ENCODE data around the gene SERGEF. TPM values are rescaled to one million over a fixed set of nuclear protein-coding genes. Genes with fewer than 3 reads are reported as not detected.
A peak's percentile ranks its signal among the peaks of the same experiment; 100 is the strongest.

The SERGEF gene
- total RNA-seq, 1 experiment from 2014 or later = 26.1 TPM

DNA sequence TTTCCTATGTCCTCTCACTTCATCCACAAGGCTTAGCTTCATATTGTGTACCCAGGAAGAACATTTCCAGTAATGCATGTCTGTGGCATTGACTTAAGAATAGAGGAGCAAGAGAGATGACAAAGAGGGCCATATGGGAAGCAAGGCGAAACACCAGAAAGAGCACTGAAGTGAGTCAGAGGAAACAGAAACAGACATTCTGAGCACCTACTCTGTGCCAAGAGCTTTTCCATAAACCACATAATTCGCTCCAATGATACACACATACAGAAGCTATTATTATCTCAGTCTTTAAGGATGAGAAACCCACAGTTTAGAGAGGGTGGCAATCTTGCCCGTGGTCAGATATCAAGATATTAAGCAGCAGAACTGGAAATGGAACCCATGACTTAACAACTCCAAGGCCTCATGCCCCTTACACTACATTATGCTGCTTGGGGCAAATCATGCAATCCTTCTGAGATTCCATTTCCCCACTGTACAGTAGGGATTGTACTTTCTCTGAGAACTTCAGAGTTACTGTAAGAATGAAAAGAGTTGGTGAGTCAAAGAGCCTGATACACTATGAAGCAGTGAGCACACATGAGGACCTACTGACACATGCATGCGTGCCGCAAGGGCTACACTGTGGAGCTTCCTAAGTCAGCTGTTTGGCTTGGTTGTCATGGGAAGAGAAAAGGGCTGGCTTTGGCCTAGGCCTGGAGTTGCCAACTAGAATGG, 151.7 kb downstream of the SERGEF start:
- no peak for DNase-seq (ENCODE audit: low spot score)

GRCh38 chr11:17859552-17859951, 153.3 kb downstream of the SERGEF start:
- DNase-seq (ENCODE audit: low spot score) = no peak

DNA sequence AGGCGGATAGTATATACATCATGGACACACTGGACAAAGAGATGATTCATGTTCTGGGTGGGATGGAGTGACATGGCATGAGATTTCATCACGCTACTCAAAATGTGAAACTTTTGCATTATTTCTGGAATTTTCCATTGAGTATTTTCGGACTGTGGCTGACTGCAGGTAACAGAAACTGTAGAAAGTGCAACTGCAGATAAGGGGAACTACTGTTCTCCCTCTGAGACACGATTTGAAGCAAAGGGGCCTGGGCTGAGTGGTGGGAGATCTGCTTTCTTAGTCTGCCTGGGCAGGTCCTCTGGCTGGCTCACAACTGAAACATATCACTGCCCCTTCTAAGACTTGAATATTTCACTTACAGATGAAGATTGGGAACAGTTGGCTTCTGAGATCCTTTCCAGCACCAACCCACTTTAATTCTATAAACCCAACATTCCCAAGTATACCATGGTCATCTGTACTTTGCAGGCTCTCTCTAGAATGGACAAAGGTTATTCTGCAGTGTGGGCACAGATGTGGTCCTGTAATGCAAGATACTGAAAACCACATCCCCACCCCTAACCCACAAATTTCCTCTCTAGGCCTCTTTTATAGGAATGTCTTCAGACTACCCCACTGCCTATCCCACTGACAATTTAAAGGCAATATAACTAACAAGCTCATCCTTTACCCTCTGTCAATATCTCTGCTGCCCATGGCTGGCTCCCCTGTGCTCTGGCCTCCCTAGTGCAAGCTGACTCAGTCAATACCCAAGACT, 157.1 kb downstream of the SERGEF start:
- no peak for DNase-seq (ENCODE audit: low spot score)

- DNase-seq (ENCODE audit: low spot score) = no peak
Measured at GRCh38 chr11:17853280-17853679, 159.6 kb downstream of the SERGEF start.

DNA sequence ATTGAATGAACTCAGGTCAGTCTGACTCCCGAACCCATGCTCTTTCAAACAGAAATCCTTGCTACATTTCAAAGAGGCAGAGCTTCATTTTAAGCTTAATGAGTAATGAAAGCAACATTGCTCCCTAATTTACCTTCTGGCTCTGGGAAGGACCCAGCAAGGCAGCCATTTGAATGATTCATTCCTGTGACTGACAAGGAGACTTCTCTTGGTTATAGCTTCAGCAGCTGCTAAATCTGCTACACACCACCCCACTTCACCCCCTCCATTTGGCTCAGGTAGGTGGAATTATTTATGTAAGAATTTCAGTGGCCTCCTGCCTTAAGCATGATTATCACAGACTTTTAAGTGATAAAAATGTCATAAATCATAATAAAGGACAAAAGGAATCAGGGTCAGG, 160.6 kb downstream of the SERGEF start:
- DNase-seq (ENCODE audit: low spot score) = no peak

DNA sequence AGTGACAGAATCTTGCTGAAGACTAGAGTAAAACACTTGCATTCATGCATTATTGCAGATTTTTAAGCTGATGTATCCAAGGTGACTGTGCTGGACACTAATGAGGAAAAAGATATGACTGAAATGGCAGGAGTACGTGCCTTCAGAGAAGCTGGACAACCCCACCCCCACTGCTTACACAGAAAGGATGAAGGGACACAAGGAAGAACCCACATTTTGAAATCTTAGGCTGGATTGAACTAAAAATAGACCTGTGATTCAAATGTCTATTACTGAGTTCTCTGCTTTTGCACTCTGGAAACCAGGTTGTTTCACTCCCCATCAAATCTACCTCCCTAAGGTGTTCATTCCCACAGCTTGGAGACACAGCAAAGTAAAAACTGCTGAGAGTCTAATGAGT, 161.2 kb downstream of the SERGEF start:
- DNase-seq (ENCODE audit: low spot score) = no peak

DNA sequence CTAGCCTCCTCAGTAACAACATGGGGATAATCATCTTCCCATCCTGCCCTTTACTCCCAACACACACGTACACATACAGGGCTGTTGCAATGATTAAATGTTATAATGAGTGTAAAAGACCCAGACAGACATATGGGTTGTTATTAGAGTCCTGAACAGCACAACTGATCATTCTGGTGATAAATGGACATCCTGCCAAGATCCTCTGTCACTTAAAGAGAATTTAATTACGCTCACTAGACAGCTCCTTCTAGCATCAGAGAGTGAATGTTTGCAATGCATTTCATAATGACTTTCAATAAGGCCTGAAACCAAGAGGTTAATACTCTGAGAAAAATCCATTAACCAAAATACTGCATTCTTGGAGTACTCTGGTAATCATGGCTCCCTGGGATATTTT, 162.5 kb downstream of the SERGEF start:
- DNase-seq (ENCODE audit: low spot score) = no peak

DNA sequence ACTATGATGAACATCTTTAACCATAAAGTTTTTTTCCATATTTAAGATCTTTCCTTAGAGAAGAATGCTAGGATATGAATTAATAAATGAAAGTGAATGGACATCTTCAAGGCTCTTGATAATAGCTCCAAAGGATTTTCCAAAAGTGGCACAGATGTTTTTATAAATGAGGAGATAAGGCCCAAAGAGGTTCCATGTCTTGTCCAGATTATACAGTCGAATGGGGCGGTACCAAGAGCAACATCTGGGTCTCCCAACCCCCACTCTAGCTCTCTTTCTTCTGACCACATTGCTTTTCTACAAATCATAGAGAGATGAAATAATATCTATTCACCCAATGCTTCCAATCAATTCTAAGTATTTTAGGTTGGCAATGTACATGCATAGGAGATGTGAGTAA, 164.1 kb downstream of the SERGEF start:
- DNase-seq (ENCODE audit: low spot score) = no peak

DNA sequence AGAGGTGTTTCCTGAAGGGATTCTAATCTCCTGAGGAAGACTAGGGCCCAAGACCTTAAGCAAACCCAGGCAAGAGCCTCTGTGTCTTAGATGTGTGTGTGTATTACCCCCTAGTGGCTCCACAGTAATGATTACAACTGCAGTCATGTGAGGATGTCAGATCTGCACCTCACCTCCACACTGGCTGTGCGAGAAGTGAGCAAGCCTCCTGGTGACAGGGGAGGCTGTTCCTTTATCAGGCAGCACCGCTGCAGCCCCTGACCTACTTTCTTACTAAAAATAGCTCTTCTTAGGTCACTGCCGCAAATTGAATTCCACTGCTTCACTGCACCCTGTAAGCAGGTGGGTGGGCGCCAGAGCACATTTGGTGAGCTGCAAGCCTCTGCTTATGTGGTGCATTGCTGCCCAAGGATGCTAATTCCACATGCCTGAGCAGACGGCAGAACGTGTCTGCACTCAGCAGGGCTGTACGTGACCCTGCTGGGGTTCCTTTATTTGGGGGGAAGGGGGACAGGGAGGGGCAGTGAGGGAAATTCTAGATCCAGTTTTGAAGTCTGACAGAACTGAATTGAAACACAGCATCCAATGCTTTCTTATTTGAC, 165.9 kb downstream of the SERGEF start:
- DNase-seq (ENCODE audit: low spot score) = peak; percentile 11

DNA sequence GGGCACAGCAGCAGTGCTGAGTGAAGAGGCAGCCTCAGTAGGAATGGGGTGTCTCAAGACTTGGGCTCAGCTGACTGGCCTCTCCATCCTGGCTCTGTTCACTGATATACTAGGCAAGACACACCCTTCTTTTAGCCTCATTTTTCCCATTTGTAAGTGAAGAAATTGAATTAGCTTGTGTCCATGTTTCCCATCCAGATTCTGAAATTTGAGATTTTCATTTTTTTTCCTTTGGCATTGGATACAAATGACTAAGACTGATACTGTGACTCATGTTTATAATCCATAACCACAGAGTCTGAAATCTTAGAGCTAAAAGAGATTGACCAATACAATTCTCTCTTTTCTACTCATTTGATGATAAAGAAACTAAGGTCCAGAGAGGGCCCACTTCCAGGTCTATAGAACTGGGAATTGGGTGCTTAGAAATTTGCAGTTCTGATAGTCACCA, 167.4 kb downstream of the SERGEF start:
- peak; percentile 24 for DNase-seq (ENCODE audit: low spot score)

DNA sequence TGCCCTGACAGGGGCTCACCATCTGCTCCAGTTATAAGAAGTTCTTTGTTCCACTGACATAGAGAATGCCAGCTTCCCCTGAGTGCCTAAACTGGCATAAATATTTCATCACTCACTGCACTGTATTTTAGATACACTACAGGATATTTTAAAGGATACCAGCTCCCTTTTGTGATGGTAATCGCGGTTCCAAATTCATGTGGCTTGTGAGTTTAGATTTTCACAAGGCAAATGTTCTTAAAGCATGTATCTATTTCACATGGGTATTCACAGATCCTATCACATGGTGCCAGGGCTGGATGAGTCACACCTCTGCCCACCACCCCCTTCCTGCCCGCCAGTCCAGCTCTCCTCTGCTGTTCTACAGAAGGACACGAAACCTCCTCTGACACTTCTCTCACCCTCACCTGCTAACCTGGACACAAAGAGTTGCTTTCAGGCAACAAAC, 172.7 kb downstream of the SERGEF start:
- peak; percentile 50 for DNase-seq (ENCODE audit: low spot score)

GRCh38 chr11:17839450-17839849, 173.4 kb downstream of the SERGEF start:
- no peak for DNase-seq (ENCODE audit: low spot score)

- DNase-seq (ENCODE audit: low spot score) = no peak
Measured at GRCh38 chr11:17838102-17838501, 174.7 kb downstream of the SERGEF start.

DNA sequence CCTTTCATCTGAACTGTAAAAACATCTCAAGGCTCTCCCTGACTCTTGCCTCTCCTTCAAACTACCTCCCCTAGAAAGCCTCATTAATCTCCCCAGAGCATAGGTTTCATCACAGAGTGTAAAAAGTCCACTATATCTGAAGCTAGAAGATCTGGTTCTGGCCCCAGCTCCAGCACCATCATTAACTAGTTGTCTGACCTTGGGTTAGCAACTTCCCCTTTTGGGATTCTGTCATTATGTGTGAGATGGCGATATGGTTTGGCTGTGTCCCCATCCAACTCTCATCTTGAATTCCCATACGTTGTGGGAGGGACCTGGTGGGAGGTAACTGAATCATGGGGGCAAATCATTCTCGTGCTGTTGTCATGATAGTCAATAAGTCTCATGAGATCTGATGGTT, 181.0 kb downstream of the SERGEF start:
- no peak for DNase-seq (ENCODE audit: low spot score)

- DNase-seq (ENCODE audit: low spot score) = no peak
Measured at GRCh38 chr11:17831228-17831627, 181.6 kb downstream of the SERGEF start.

DNA sequence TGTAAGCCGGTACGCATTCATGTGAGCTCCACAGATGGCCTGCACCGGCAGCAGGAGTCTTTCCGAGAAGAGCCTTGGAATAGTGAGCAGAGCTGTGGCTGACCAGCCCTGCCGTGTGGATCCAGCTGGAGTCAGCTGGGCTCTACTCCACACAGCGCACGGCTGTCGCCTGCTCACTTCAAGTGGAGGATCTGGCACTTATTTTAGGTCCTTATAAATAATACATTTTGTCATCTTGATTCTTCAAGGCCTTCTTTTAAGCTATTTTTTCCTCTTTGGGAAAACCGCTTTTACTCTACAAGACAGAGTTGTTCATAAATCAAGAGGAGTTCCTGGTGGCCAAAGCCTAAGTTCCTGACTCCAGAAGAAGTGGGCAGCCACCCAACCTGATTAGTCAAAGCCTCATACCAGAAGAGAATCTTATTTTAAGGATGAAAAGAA, 184.5 kb downstream of the SERGEF start:
- no peak for DNase-seq (ENCODE audit: low spot score)

DNA sequence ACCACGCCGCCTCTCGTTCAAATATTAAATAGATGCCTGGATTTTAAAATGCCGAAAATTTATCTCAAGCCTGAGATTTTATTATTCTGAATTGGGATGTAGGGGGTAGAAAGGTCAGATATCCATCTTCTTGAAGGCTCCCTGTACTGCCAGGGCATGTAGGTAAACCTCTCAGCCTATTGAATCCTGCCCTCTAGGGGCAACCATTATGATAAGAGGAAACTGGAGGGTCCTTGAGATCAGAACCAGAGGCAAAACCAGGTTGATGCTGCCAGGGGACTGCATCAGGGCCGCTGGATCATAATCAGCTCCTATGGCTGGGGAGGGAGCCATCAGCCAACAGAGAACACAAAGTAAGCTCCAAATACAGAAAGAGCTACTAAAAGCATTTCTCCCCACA, 185.8 kb downstream of the SERGEF start:
- DNase-seq (ENCODE audit: low spot score) = no peak

- no peak for DNase-seq (ENCODE audit: low spot score)
Measured at GRCh38 chr11:17822401-17822781, 190.5 kb downstream of the SERGEF start.

DNA sequence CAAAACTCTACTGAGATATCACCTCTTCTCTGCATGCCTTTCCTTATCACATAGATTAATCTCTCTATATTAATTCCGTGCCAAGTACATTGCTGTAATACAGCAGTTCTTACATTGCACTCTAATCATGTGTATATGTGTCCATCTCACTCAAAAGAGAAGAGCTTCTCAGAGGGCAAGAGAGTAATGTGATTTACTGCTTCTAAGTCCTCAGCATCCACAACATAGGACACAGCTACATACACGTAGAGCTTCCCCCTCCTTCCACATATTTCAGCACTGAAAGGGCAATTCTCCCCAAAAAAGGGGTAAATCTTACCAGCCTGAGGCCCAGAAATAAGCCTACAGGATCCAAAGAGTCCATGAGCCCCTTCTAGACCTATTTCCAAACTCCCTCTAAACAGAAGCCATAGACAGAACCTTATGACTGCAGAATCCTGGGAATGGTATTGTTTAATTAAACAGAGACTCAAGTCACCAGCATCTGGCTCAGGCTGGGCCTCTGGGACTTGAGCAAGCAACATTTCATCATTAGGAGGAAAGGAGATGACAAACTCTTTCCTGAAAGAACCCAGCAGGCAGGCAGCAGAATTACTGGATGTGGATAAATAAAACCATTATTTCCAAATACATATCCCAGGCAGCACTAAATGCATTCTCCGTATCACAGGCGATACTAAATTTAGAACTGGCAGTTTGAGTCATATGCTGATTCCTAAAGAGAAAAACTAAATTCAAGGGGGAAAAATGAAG, 191.0 kb downstream of the SERGEF start:
- DNase-seq (ENCODE audit: low spot score) = no peak

DNA sequence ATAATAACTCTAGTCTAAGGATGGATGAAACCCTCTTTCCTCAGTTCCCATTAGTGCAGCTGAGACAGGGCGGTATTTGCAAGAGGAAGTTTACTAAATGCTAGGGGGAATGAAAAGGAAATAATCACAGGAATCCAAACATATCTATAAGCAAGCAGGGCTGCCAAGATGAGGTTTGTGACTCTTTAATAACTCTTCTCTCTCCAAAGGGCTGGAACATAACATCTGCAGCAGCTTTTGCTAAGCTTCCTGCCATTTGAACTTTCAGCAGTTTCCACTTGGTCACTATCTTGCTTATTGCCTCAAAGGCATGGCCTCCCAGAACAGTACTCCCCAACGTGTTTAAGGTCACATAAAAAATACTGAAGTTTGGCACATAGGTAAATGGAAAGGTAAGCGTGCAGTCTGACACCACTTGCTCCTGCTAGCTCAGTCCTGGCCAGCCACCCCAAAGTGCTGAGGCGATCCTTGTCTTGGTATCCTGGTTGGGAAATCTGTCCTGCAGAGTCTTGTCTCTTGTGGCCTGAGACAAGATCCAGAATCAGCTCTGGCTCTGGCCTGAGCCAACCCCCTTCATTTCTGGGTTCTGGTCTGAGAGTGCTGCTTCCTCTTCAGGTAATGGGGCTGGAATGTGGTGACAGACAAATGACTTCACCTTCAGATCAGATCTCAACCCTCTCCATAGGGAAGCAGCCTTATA, 196.5 kb downstream of the SERGEF start:
- no peak for DNase-seq (ENCODE audit: low spot score)

DNA sequence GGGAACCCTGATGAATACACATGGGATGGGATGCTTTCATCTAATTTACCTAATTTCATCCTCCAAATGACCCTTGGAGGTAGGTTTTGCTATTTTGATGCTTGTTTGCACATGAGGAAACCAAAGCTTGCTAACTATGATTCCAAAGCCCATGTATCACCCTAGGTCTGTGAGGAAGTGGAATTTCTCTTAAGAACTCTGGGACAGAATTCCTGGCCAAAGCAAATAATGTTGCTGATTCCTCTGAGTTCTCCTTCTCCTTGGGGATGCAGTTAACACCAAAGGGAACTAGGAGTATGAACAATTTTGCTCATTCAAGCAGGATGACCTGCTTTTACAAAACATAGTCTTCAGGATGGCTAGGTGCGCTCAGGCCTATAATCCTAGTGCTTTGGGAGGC, 198.3 kb downstream of the SERGEF start:
- DNase-seq (ENCODE audit: low spot score) = no peak

Data from A172 (cell line).